Type B pancreatic cell (in vitro differentiated cells): ENCODE measurements around the gene LITAFD. TPM values are rescaled to one million over a fixed set of nuclear protein-coding genes. Genes with fewer than 3 reads are reported as not detected.
A peak's percentile ranks its signal among the peaks of the same experiment; 100 is the strongest.
"Not testable (repeated sequence)": the region's sequence is repeated elsewhere in the genome, so short reads cannot be mapped to it uniquely, and the experiment has no call there.

Experiments
- DNase-seq: peaks from one replicate; pipeline ENCODE4 v3.0.0; 2021; ENCODE audit warnings: mixed read lengths; ENCODE audit not compliant: unreplicated experiment; ENCODE audit errors: extremely low spot score
- H3K27ac Mint-ChIP-seq: 2 replicates; pipeline ENCODE4 v1.8.0; 2021; ENCODE audit warnings: mild to moderate bottlenecking, mixed read lengths
- H3K27me3 Mint-ChIP-seq: 2 replicates; pipeline ENCODE4 v1.8.0; 2021; ENCODE audit warnings: mixed read lengths
- H3K36me3 Mint-ChIP-seq: 2 replicates; pipeline ENCODE4 v1.8.0; 2021; ENCODE audit warnings: mixed read lengths
- H3K4me1 Mint-ChIP-seq: one replicate; pipeline ENCODE4 v1.8.0; 2021; ENCODE audit warnings: mixed read lengths; ENCODE audit not compliant: unreplicated experiment
- H3K4me3 Mint-ChIP-seq: 2 replicates; pipeline ENCODE4 v1.8.0; 2021; ENCODE audit warnings: mild to moderate bottlenecking, mixed read lengths
- H3K9me3 Mint-ChIP-seq: 2 replicates; pipeline ENCODE4 v1.8.0; 2021; ENCODE audit warnings: mixed read lengths
- total RNA-seq: library from RNA; stranded (reverse); gene quantifications from 2 replicates; pipeline ENCODE4 v1.2.1, GENCODE V29; 2021; ENCODE audit warnings: low replicate concordance
- TF ChIP-seq, protein P1 (sequence below): fragments of 200-600 bp; sonication (generic); conservative IDR thresholded peaks from 2 replicates; pipeline ENCODE4 v1.5.0; 2021; ENCODE audit warnings: antibody characterized with exemption, mild to moderate bottlenecking

LITAFD gene
- total RNA-seq, 1 donor from 2014 or later = not detected

DNA sequence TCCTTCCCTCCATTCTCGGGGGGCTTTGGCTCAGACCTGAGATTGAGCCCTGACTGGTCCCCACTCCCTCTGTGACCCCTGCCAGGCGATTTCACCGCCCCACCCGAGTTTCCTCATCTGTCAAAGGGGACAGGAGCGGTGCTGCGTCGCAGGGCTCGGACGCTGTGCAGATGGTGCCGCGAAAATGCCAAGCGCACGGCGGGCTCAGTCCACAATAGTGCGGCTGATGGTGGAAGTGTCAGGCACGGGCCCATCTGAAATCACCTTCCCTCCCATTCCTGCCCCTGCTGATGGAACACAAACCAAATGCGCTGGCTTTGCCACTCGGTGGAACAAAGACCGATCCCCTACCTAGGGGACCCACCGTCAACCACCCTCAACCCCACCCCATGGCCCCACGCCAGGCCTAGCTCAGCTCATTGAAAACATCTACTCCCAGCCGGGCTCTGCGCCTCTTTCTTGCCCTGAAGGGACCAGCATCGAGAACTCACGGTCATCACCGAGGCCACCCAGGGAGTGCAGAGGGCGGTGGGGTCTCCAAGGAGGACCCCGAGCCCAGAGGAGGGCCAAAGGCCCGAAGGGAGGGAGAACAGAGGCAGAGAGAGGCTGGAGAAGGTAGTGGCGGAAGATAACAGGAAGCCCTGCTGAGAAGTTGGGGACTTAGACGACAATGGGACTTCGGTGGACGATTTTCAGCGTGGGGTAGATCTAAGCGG lies 14.8 kb upstream of the LITAFD start:
- DNase-seq = no peak
- H3K36me3 Mint-ChIP-seq = no peaks in the 10 kb centered on the region
- no peaks in the 10 kb centered on the region for H3K9me3 Mint-ChIP-seq
- peak overlapping the region; percentile 95 for H3K4me3 Mint-ChIP-seq
- H3K27me3 Mint-ChIP-seq = no peaks in the 10 kb centered on the region
- peak overlapping the region; percentile 97 for H3K27ac Mint-ChIP-seq
- TF ChIP-seq, protein P1, sequence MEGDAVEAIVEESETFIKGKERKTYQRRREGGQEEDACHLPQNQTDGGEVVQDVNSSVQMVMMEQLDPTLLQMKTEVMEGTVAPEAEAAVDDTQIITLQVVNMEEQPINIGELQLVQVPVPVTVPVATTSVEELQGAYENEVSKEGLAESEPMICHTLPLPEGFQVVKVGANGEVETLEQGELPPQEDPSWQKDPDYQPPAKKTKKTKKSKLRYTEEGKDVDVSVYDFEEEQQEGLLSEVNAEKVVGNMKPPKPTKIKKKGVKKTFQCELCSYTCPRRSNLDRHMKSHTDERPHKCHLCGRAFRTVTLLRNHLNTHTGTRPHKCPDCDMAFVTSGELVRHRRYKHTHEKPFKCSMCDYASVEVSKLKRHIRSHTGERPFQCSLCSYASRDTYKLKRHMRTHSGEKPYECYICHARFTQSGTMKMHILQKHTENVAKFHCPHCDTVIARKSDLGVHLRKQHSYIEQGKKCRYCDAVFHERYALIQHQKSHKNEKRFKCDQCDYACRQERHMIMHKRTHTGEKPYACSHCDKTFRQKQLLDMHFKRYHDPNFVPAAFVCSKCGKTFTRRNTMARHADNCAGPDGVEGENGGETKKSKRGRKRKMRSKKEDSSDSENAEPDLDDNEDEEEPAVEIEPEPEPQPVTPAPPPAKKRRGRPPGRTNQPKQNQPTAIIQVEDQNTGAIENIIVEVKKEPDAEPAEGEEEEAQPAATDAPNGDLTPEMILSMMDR = no peak
- H3K4me1 Mint-ChIP-seq = peaks cover 44% of the 10 kb centered on the region

- H3K4me1 Mint-ChIP-seq = peaks cover 44% of the 10 kb centered on the region
- TF ChIP-seq, protein P1 = no peak
- DNase-seq = no peak
- H3K9me3 Mint-ChIP-seq = no peaks in the 10 kb centered on the region
- H3K27me3 Mint-ChIP-seq = no peaks in the 10 kb centered on the region
- peak overlapping the region; percentile 97 for H3K27ac Mint-ChIP-seq
- no peaks in the 10 kb centered on the region for H3K36me3 Mint-ChIP-seq
- H3K4me3 Mint-ChIP-seq = peak overlapping the region; percentile 95
Measured at GRCh38 chr16:8867932-8868415, 14.2 kb upstream of the LITAFD start.

- H3K4me1 Mint-ChIP-seq = peaks cover 44% of the 10 kb centered on the region
- peak; percentile 88 for DNase-seq
- H3K9me3 Mint-ChIP-seq = no peaks in the 10 kb centered on the region
Measured at GRCh38 chr16:8868416-8869211, 13.5 kb upstream of the LITAFD start, which contains the start of gene CARHSP1. Gene CARHSP1 (minus strand): TSS chr16:8869006. CDS start chr16:8859328, 9,678 bp downstream.

GRCh38 chr16:8869212-8869987 lies 12.8 kb upstream of the LITAFD start:
- no peaks in the 10 kb centered on the region for H3K36me3 Mint-ChIP-seq
- H3K4me1 Mint-ChIP-seq = peaks cover 36% of the 10 kb centered on the region
- H3K27ac Mint-ChIP-seq = peak overlapping the region; percentile 96
- no peak for DNase-seq
- no peaks in the 10 kb centered on the region for H3K9me3 Mint-ChIP-seq
- TF ChIP-seq, protein P1 = peak; percentile 59
- H3K4me3 Mint-ChIP-seq = peak overlapping the region; percentile 91
- H3K27me3 Mint-ChIP-seq = no peaks in the 10 kb centered on the region

More at GRCh38 chr16:8868416-8869211, 13.5 kb upstream of the LITAFD start, which contains the start of gene CARHSP1:
- Mint-ChIP-seq H3K27ac (peak within 1 kb of the TSS; percentile 97), H3K4me3 (peak within 1 kb of the TSS; percentile 95), H3K27me3 (no peaks in the 10 kb centered on the region), H3K36me3 (no peaks in the 10 kb centered on the region)
- TF ChIP-seq, protein P1 = no peak

- peaks cover 35% of the 10 kb centered on the region for H3K4me1 Mint-ChIP-seq
- H3K27ac Mint-ChIP-seq = peak overlapping the region; percentile 96
- not testable (repeated sequence) for H3K9me3 Mint-ChIP-seq, DNase-seq, H3K36me3 Mint-ChIP-seq, H3K27me3 Mint-ChIP-seq, H3K4me3 Mint-ChIP-seq
Measured at GRCh38 chr16:8869988-8870241, 12.2 kb upstream of the LITAFD start.
